CD4-positive, alpha-beta memory T cell (primary cell): ENCODE results near the gene TRNP1. TPM values are rescaled to one million over a fixed set of nuclear protein-coding genes. Genes with fewer than 3 reads are reported as not detected.
A peak's percentile ranks its signal among the peaks of the same experiment; 100 is the strongest.
"Not testable (repeated sequence)": the region's sequence is repeated elsewhere in the genome, so short reads cannot be mapped to it uniquely, and the experiment has no call there.

Experiments
- CTCF ChIA-PET: fragments of 350-600 bp; sonication (Branson Sonifier 250); formaldehyde crosslinking; loops from one replicate; lab custom pipeline; 2021; ENCODE audit warnings: inconsistent platforms; ENCODE audit not compliant: partially characterized antibody; lab: Charles Lee
- POLR2A ChIA-PET: fragments of 350-600 bp; sonication (Branson Sonifier 250); formaldehyde crosslinking; loops from one replicate; lab custom pipeline; 2021; ENCODE audit not compliant: partially characterized antibody; lab: Charles Lee
- DNase-seq, 5 donors: peaks; one replicate each; pipeline versions ENCODE4 v3.0.0 to v3.0.0-alpha.2; 2020 to 2022; ENCODE audit warnings: mixed read lengths in 1 of 5
- H3K27ac ChIP-seq: one replicate; pipeline ENCODE4 v1.7.0; 2013; ENCODE audit warnings: low read depth, low read length
- H3K27me3 ChIP-seq: 2 replicates; pipeline ENCODE4 v1.7.0; 2013; ENCODE audit warnings: mild to moderate bottlenecking, low read length, moderate library complexity; ENCODE audit not compliant: insufficient read depth
- H3K36me3 ChIP-seq: 2 replicates; pipeline ENCODE4 v1.7.0; 2013; ENCODE audit warnings: mild to moderate bottlenecking, low read length, moderate library complexity; ENCODE audit not compliant: insufficient read depth
- H3K4me1 ChIP-seq: 2 replicates; pipeline ENCODE4 v1.7.0; 2013; ENCODE audit warnings: mild to moderate bottlenecking, low read length, moderate library complexity; ENCODE audit not compliant: insufficient read depth
- H3K4me3 ChIP-seq, 2 donors: one replicate each; pipeline ENCODE4 v1.7.0; 2013; ENCODE audit warnings: low read length in 2 of 2, mild to moderate bottlenecking in 1 of 2
- H3K9me3 ChIP-seq, 2 donors: one replicate each; pipeline ENCODE4 v1.7.0; 2013; ENCODE audit warnings: low read length in 2 of 2, control low read depth in 1 of 2; ENCODE audit not compliant: control insufficient read depth in 1 of 2
- H3K27ac Mint-ChIP-seq, 7 donors: one replicate each; pipeline ENCODE4 v1.8.0; 2020 to 2021; ENCODE audit warnings: mixed read lengths in 7 of 7, mild to moderate bottlenecking in 6 of 7, inconsistent platforms in 3 of 7, moderate library complexity in 3 of 7
- H3K27me3 Mint-ChIP-seq, 2 donors: one replicate each; pipeline ENCODE4 v1.8.0; 2020 to 2021; ENCODE audit warnings: mixed read lengths in 2 of 2
- H3K36me3 Mint-ChIP-seq, 2 donors: one replicate each; pipeline ENCODE4 v1.8.0; 2020 to 2021; ENCODE audit warnings: mixed read lengths in 2 of 2, inconsistent platforms in 1 of 2, mild to moderate bottlenecking in 1 of 2
- H3K4me1 Mint-ChIP-seq, 4 donors: one replicate each; pipeline ENCODE4 v1.8.0; 2020 to 2021; ENCODE audit warnings: mixed read lengths in 4 of 4, mild to moderate bottlenecking in 1 of 4
- H3K4me3 Mint-ChIP-seq, 8 donors: one replicate each; pipeline ENCODE4 v1.8.0; 2020 to 2021; ENCODE audit warnings: mixed read lengths in 8 of 8, mild to moderate bottlenecking in 7 of 8, moderate library complexity in 6 of 8, inconsistent platforms in 3 of 8
- H3K9me3 Mint-ChIP-seq, 8 donors: one replicate each; pipeline ENCODE4 v1.8.0; 2020 to 2021; ENCODE audit warnings: mixed read lengths in 8 of 8, mild to moderate bottlenecking in 5 of 8, inconsistent platforms in 3 of 8, moderate library complexity in 1 of 8
- intact Hi-C: fragments of 100-400 bp; cut with micrococcal nuclease; formaldehyde crosslinking; loops from one replicate; pipeline ENCODE4 v1.15.1; 2023
- polyA plus RNA-seq, 2 donors: library from polyadenylated mRNA; unstranded; fragments of 300-500 nt; fragmentation: Illumina TruSeq; gene quantifications; one replicate each; pipeline ENCODE4 v1.2.3, GENCODE V29; 2021
- total RNA-seq, 2 experiments: library from RNA; stranded (reverse); gene quantifications; one replicate each; pipeline ENCODE4 v1.2.3, GENCODE V29; 2021

Gene TRNP1, protein sequence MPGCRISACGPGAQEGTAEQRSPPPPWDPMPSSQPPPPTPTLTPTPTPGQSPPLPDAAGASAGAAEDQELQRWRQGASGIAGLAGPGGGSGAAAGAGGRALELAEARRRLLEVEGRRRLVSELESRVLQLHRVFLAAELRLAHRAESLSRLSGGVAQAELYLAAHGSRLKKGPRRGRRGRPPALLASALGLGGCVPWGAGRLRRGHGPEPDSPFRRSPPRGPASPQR
- total RNA-seq: not detected
- not detected for polyA plus RNA-seq

DNA sequence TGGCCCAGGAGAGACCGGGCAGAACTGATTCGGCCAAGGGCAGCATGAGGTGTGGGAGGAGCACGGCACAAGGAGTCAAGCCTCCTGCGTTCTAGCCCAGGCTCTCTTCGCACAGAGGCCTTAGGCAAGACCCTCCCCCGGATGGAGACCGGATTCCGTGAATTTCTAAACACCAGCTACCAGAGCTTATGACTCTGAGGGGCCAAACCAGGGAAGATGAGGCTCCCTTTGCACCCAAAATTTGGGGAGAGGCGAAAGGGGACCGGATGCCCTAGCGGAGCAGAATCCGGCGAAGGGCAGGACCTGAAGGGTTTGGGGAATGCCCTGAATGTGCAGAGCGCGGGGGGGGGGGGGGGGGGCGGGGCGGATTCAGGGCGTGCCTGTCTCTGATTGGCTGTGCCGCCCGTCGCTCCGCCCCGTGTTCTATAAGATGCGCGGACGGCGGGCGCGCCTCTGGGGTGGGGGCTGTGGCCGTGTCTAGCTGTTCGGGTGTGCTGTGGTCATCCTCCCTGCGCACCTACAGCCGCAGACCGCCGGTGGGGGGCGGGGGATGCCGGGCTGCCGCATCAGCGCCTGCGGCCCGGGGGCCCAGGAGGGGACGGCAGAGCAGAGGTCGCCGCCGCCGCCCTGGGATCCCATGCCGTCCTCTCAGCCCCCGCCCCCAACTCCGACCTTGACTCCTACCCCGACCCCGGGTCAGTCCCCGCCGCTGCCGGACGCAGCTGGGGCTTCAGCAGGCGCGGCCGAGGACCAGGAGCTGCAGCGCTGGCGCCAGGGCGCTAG, at the start of gene TRNP1:
TSS of gene TRNP1 (plus strand) at position 456 of the 783 bp plus-strand sequence. CDS start at position 551, 95 bp downstream.
- ChIA-PET CTCF (no interaction called here), POLR2A (interaction anchor here (0.7 kb wide), 1 partner anchor 19 kb away, joined by 3 read pairs; no protein-coding TSS in a partner anchor)
- peaks cover 14% of the 10 kb centered on the region for H3K27me3 ChIP-seq
- Mint-ChIP-seq H3K4me3 (peak within 1 kb of the TSS; percentile 60 to 90 (median 80)), H3K27me3 (peaks cover 26 to 27% of the 10 kb centered on the region in 2 donors), H3K36me3 (no peaks in the 10 kb centered on the region), H3K27ac (peak within 1 kb of the TSS in 4 of 7 donors; percentile 15 to 83 (median 70)), H3K4me1 (peaks cover 6 to 25% (median 10%) of the 10 kb centered on the region in 4 donors), H3K9me3 (no peaks in the 10 kb centered on the region)
- no peaks in the 10 kb centered on the region for H3K36me3 ChIP-seq
- intact Hi-C loops: no loop called here
- H3K27ac ChIP-seq: no peak within 1 kb of the TSS
- peaks cover 13% of the 10 kb centered on the region for H3K4me1 ChIP-seq
- H3K9me3 ChIP-seq: no peaks in the 10 kb centered on the region
- DNase-seq: peak; percentile 50 to 70 (median 60)
- peak within 1 kb of the TSS in 1 of 2 donors; percentile 45 for H3K4me3 ChIP-seq

DNA sequence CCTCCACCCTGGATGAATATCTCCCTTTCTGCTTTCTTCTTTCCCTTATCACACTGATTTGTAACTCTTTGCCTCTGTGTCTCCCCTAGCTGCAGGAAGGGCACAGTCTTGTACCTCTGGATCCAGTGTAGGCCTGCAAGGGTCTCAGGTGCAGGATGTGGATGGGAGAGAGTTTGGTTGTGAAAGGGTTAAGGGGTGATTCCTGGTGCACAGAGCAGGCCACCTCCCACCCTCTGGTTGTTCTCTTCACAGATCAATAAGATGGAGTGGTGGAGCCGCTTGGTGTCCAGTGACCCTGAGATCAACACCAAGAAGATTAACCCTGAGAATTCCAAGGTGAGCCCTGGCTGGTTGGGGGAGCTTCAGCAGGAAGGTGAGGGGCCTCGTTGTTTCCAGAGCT, 48.4 kb upstream of the TRNP1 start:
- POLR2A ChIA-PET: no interaction called here
- no peaks in the 10 kb centered on the region for H3K4me1 Mint-ChIP-seq
- peaks cover 27 to 50% of the 10 kb centered on the region in 2 donors for H3K36me3 Mint-ChIP-seq

DNA sequence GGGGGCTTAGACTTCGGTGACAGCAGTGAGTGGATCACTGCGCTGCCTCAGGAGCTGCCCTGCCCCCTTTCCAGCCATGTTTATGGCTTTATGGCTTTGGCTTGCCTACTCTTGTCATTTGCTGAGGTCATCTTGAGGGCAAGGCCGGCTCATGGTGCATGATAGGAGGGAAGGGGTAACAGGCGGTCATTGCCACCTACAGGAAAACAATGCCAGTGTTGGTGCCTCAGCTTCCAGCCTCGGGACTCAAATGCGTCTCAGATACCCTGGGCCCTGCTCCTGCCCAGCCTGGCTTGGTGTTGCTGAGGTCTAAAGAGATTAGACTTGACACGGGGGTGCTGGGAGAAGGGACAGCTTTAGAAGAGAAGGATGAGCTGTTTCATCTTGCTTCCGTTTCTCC, 47.8 kb upstream of the TRNP1 start:
- H3K4me3 Mint-ChIP-seq: no peak overlapping the region
- peaks cover 30 to 50% of the 10 kb centered on the region in 2 donors for H3K36me3 Mint-ChIP-seq
- H3K36me3 ChIP-seq: peaks cover 41% of the 10 kb centered on the region

More for the DNA sequence above, 48.4 kb upstream of the TRNP1 start:
- Mint-ChIP-seq H3K9me3 (no peaks in the 10 kb centered on the region), H3K27me3 (no peaks in the 10 kb centered on the region), H3K4me3 (no peak overlapping the region), H3K27ac (no peak overlapping the region)
- Histone ChIP-seq H3K27me3 (no peaks in the 10 kb centered on the region), H3K4me3 (no peak overlapping the region), H3K27ac (no peak overlapping the region), H3K36me3 (peaks cover 41% of the 10 kb centered on the region), H3K4me1 (no peaks in the 10 kb centered on the region), H3K9me3 (no peaks in the 10 kb centered on the region)
- CTCF ChIA-PET: no interaction called here
- intact Hi-C loops: no loop called here
- DNase-seq: no peak

DNA sequence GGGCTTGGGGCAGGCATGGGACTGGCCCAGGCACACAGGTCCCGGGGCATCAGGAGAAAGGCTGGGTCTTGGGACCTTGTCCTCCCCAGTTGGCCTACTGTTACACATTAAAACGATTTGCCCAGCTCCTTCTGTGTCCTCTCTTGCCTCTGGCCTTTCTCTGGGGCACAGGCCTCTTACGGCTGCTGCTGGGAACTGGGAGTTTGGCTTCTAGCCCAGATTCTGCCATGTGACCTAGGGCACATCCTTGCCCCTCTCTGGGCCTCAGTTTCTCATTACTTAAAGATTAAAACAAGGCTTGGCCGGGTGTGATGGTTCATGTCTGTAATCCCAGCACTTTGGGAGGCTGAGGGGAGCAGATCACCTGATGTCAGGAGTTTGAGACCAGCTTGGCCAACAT, 47.2 kb upstream of the TRNP1 start:
- Histone ChIP-seq H3K27ac (no peak overlapping the region), H3K36me3 (peaks cover 38% of the 10 kb centered on the region), H3K4me3 (no peak overlapping the region), H3K4me1 (no peaks in the 10 kb centered on the region), H3K9me3 (no peaks in the 10 kb centered on the region), H3K27me3 (no peaks in the 10 kb centered on the region)
- Mint-ChIP-seq H3K36me3 (peaks cover 32 to 48% of the 10 kb centered on the region in 2 donors), H3K4me3 (no peak overlapping the region), H3K27me3 (no peaks in the 10 kb centered on the region), H3K4me1 (no peaks in the 10 kb centered on the region), H3K9me3 (no peaks in the 10 kb centered on the region), H3K27ac (no peak overlapping the region)
- ChIA-PET CTCF (no interaction called here), POLR2A (no interaction called here)
- intact Hi-C loops: no loop called here
- no peak for DNase-seq

More for the DNA sequence above, 47.8 kb upstream of the TRNP1 start:
- H3K9me3 Mint-ChIP-seq: no peaks in the 10 kb centered on the region
- H3K9me3 ChIP-seq: no peaks in the 10 kb centered on the region
- no peaks in the 10 kb centered on the region for H3K4me1 Mint-ChIP-seq
- CTCF ChIA-PET: no interaction called here
- POLR2A ChIA-PET: no interaction called here
- H3K27me3 Mint-ChIP-seq: no peaks in the 10 kb centered on the region
- no peaks in the 10 kb centered on the region for H3K4me1 ChIP-seq
- no peak overlapping the region for H3K4me3 ChIP-seq
- intact Hi-C loops: no loop called here
- H3K27ac Mint-ChIP-seq: no peak overlapping the region
- no peak for DNase-seq
- H3K27me3 ChIP-seq: no peaks in the 10 kb centered on the region
- H3K27ac ChIP-seq: no peak overlapping the region

DNA sequence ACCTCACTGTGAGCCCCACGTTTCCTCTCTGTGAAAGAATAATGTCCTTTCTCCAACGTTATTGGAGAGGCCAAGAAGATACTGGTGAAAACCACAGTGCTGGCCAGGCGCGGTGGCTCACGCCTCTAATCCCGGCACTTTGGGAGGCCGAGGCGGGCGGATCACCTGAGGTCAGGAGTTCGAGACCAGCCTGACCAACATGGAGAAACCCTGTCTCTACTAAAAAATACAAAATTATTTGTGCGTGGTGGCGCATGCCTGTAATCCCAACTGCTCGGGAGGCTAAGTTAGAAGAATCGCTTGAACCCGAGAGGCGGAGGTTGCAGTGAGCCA, 44.8 kb upstream of the TRNP1 start:
- H3K36me3 Mint-ChIP-seq: peaks cover 23 to 39% of the 10 kb centered on the region in 2 donors
- H3K27ac ChIP-seq, H3K4me3 Mint-ChIP-seq, H3K27me3 Mint-ChIP-seq, H3K27ac Mint-ChIP-seq, H3K9me3 Mint-ChIP-seq, H3K4me3 ChIP-seq, H3K4me1 Mint-ChIP-seq, DNase-seq, H3K27me3 ChIP-seq, H3K9me3 ChIP-seq, H3K4me1 ChIP-seq, CTCF ChIA-PET, intact Hi-C loops: not testable (repeated sequence)
- POLR2A ChIA-PET: interaction anchor here (1.2 kb wide), 1 partner anchor 49 kb away, joined by 3 read pairs; the partner anchor contains the start of gene GPATCH3
- H3K36me3 ChIP-seq: peaks cover 14% of the 10 kb centered on the region

DNA sequence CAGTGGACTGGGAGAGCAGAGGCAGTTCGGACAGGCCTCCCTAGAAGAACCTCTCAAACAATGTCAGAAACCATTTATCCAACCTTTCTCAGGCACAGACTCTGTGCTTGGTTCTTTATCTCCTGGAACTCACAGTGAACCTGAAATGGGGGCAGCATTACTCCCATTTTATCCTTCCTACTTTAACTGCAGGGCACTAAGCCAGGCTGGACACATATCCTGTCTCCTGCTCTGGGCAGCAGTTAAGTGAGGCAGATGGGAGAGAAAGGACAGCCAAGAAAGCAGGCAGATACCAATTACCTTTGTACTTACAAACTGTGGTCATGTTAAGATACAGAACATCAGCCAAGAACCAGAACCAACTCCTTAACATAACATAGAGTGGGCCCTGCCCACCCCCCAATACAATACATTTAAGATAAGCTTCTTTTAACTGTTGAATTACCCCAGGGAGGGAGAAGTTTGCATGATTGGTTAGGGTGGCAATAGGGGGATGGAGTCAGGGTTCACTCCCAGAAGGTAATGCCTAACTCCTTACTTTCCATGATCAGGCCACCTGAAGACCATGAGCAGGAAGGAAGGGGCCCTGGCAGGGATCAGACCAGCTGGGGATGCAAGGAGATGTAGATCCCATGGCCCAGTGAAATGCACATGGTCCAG, 44.1 kb upstream of the TRNP1 start:
- no peak for DNase-seq
- H3K4me1 ChIP-seq: no peaks in the 10 kb centered on the region
- H3K27ac Mint-ChIP-seq: peak overlapping the region in 2 of 7 donors; percentile 3 to 52
- no peaks in the 10 kb centered on the region for H3K9me3 ChIP-seq
- intact Hi-C loops: no loop called here
- ChIA-PET CTCF (no interaction called here), POLR2A (interaction anchor here (0.8 kb wide), 1 partner anchor 9 kb away, joined by 3 read pairs; no protein-coding TSS in a partner anchor)
- H3K4me1 Mint-ChIP-seq: no peaks in the 10 kb centered on the region
- H3K27ac ChIP-seq: no peak overlapping the region
- H3K9me3 Mint-ChIP-seq: no peaks in the 10 kb centered on the region
- no peak overlapping the region for H3K4me3 Mint-ChIP-seq
- no peak overlapping the region for H3K4me3 ChIP-seq
- H3K36me3 Mint-ChIP-seq: peaks cover 23 to 41% of the 10 kb centered on the region in 2 donors
- peaks cover 13% of the 10 kb centered on the region for H3K36me3 ChIP-seq
- H3K27me3 Mint-ChIP-seq: no peaks in the 10 kb centered on the region
- no peaks in the 10 kb centered on the region for H3K27me3 ChIP-seq

DNA sequence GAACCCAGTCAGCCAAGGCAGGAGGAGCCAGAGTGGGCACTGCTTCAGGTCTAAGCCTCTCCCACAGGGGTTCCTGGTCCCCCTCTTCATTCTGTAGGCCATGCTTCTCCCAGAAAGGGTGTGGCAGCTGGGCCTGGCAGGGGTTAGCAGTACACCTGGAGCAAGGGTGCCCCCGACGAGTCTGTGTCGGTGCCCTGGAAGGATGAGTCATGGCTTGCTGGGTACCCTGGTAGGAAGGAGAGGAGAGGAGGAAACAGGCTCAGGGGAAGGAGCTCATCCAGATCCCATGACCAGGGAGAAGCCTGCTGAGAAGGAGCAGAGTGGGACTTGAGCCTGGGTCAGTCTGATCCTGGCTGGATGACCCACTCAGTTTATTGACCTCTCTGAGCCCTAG, 43.6 kb upstream of the TRNP1 start:
- DNase-seq: no peak
- Histone ChIP-seq H3K9me3 (no peaks in the 10 kb centered on the region), H3K4me1 (no peaks in the 10 kb centered on the region), H3K27ac (no peak overlapping the region), H3K36me3 (peaks cover 12% of the 10 kb centered on the region), H3K27me3 (no peaks in the 10 kb centered on the region), H3K4me3 (no peak overlapping the region)
- H3K4me1 Mint-ChIP-seq: no peaks in the 10 kb centered on the region
- POLR2A ChIA-PET: interaction anchor here (0.8 kb wide), 1 partner anchor 9 kb away, joined by 3 read pairs; no protein-coding TSS in a partner anchor
- CTCF ChIA-PET: no interaction called here
- no peaks in the 10 kb centered on the region for H3K9me3 Mint-ChIP-seq
- no peaks in the 10 kb centered on the region for H3K27me3 Mint-ChIP-seq
- peaks cover 22 to 38% of the 10 kb centered on the region in 2 donors for H3K36me3 Mint-ChIP-seq
- intact Hi-C loops: no loop called here
- H3K4me3 Mint-ChIP-seq: no peak overlapping the region
- no peak overlapping the region for H3K27ac Mint-ChIP-seq
